Stimulated activated CD8-positive, alpha-beta memory T cell treated with anti-CD3 and anti-CD28 coated beads, Interleukin-4, amount 100 ng/mL, for 1 hour (primary cell): ENCODE results near the gene DKK3.

Experiments used
- DNase-seq, 2 donors: peaks; one replicate each; pipeline ENCODE4 v3.0.0-alpha.2; 2020; ENCODE audit warnings: low read depth in 2 of 2, low spot score in 1 of 2

Gene DKK3

DNA sequence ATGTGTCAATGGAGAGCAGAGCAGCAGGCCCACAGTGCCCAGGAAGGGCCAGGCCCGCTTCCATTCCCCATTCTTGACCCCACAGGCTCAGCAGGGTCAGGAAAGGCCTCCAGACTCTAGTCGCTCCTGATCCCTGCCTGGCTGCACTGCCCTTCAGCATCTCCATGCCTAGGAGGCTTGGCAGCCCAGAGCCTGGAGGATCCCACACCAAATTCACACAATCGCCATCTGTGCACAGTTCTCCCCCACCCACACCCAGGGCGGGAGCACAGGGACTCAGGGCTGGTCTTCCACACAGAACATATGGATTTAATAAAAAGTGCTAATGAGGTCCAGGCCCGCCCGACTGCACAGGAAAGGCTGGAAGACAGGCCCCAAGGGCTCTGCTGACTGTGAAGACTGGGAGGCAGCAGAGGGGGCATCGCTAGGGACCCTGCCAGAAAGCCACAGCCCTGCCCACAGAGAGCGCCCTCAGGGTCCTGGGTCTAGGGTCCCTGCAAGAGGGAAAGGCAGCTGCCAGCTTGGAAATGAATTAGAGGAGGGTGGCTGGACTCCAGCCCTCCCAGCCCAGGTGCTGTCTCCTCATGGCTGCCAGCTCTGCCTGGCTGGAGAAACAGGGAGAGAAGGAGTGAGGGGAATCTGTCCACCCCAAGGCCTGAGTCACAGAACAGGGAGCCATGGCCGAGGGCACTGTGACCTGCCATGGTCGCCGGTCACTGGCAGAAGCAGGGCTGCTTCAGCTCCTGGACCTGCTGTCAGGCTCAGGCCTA lies 39.7 kb downstream of the DKK3 start:
- no peak for DNase-seq

DNA sequence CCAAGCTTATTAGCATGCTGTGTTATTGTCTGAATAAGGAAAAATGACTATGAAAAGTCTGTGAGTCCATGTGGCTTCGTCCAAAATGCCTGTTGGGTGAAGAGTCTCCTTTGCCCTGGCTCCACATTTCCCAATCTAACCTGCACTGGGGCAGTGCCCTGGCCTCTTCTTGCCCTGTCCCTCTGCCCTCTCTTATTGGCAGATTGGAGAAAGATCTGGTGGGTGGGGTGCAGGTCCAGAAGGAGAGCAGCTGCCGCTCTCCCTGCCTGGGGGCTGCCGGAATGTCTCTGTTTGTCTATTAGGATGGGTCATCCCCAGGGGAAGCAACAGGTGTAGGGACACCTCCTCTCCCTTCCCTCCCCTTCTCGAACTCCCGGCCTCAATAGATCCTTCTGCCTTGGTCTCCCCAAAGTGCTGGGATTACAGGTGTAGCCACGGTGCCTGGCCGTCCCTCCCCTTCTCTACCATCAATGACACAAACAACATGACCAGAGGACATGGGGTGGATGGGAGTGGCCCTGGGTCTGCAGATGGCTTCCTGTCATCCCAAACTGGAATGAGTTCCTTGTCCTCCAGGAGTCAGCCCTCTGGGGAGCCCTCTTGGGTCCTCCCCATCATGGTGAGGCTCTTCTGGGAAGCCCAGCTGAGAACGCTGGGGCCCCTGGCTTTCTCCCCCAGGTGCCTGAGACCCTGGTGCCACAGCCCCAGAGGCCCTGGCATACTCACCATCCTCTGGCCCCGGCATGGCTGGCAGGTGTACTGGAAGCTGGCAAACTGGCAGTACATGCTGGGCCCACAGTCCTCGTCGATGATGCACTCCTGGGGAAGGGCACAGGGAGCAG lies 40.5 kb downstream of the DKK3 start:
- no peak for DNase-seq

DNA sequence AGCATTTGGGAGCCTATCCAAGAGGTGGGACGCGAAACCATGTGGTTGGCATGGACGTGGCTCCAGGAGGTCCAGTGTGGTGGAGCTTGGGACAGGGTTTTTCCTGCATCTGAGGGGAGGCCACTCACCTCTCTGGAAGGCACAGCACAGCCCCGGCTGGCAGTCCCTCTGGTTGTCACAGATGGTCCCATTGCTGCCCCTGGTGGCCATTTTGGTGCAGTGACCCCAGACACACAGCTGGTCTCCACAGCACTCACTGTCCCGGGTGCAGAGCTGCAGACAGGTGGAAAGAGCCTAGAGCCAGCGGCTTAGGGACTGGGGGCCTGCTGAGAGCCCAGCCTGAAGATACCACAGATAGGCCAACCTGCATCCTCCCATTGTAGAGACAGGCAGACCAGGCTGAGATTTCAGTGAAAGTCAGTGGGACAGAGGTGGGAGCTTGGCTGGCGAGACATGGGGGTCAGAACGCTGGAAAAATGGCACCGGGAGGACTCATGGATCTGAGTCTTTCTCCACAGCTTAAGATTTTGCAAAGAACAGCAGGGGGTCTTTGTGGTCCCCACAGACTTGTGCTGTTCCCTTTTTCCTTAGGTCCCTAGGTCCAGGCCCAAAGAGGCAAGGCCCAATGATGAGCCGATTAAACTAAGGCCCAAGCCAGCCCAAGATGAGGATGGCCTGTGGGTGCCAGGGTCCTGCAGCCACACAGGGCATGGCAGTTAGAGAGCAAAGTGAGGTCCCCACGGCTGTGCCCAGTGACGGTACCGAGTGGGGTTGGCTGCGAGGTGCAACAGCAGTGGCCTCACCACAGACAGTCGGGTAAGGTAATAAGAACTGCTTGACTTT lies 41.4 kb downstream of the DKK3 start:
- peak; percentile 20 to 29 for DNase-seq

DNA sequence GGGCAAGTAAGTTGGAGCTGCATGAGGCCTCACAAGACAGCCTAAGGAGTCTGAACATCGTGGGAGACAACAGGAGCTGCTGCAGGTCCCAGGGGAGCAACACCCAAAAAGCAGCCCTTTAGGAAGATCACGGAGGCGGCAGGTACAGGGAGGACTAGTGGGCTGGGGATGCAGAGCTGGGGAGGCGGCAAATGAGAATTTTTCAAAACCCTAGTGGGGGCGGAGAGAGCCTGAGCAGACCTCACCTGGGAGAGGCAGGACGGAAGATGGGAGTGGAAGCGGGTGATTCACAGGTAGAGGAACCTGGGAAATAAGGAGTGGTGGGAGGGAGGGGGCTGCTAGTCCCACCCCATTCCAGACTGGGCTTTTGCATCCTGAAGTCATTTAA lies 42.1 kb downstream of the DKK3 start:
- no peak for DNase-seq

DNA sequence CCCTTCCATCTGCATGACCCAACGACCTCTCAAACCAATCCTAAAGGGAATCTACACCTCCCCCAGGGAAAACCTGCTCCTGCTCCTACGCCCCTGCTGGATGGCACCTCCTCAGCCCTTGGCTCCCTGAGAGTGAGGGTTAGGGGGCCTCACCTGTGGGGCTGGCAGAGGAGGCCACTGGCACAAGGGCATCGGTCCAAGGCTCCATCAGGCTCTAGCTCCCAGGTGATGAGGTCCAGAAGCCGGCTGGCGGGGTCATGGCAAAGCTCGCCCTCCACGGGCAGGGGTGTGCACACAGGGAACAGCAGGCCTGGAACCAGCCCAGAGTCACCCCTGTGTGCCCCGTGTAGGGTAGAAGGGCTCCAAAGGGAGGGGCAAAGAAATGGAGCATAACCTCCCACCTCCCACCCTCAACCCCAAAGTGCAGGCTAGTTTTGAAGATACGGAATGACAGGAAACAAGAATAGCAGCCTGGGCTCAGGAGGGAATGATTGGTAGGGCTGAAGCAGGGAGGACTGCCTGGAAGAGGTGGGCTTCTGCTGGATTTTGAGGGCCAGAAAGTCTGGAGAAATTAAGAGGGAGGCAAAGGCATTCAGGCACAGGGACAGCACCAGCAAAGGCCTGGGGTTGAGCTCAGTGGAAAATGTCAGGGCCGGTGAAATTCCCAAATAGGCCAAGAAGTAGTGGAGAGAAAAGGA lies 42.6 kb downstream of the DKK3 start:
- DNase-seq, result no peak

DNA sequence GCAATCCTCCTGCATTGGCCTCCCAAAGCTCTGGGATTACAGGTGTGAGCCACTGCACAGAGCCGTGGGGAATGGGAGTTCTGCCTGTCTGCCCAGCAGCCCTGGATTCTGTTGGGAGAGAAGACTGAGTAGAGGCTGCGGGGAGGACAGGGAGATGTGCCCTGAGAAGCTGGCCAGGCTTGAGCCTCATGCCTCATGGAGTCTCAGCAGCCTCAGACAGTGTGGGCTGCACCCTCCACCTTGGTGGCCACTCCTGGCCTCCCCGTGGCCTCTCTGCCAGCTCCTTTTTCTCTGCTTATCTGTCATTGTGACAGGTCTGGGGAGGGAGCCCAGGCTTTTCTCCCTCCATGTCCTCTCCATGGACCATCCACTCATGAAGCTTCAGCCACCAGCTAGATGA lies 43.2 kb downstream of the DKK3 start:
- no peak for DNase-seq

DNA sequence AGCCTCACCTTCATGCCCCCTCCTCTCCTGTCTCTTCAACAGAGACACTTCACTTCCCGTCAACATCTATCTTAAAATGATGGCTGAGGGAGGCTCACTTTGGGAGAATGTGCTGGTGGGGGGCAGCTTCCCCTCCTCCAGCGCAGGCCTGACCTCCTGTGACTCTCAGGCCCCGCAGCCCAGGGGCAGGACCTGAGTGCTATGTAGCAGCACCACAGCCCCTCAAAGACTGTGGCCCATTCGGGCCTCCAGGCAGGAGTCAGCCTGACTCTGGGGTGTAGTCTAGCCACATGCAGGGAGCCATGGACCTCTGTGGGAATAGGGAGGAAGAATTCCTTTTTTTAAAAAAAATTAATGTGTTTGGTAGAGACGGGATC lies 43.7 kb downstream of the DKK3 start:
- DNase-seq, result no peak

DNA sequence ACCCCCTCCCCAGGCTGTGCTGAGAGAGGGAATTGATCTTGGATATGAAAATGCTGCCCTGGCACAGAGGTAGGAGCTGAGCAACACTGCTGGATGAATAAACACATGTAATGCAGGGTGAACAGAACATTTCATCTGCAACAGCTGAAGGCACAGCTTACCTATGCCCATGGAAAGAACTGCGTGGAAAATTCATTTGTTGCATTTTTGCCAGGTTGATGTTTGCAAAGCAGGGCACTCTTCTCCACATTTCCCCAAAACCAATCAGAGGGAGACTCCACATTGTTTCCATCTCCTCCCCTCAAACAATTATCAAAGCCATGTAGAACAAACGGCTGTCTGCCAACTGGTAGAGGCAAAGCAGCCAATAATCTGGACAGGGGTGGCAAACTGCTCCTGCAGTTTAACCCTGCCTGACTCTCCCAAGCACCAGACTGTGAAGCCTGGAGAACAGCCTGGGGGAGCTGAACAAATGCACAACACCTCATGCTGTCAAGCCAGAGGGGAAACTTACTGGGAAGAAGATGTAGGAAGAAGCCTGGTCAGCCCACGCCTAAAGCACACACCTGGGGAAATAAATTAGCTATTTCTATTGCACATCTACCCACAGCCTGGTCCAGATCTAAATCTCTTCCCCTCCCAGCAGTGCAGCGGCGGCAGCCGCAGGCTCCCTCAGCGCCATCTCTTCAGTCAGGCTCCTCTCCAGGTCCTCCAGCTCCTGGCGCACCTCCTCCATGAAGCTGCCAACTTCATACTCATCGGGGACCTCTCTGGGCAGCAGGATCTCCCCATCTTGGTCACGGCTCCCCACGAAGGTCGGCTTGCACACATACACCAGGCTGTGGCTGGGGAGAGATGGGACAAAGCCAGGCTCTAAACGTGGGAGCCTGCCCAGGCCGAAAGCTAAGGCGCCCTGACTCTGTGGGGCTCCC lies 44.3 kb downstream of the DKK3 start:
- DNase-seq, result no peak

DNA sequence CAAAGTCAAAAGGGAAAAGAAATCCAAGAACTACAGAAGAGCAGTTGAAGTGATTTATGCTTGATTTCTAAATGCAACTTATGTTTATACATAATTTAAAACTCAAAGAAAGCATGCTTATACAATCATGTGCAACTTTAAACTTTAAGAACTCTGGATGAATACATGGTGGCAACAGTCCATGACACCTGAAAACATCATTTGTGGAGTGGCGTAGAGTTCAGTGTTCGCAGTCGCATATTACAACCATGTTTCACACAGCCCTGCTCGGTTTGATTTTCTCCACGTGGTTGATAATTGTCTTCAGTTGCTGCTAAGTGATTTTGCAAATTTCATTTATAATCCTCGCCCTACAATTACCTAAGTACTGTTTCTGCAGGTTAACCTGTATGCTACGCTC lies 45.4 kb downstream of the DKK3 start:
- no peak for DNase-seq

DNA sequence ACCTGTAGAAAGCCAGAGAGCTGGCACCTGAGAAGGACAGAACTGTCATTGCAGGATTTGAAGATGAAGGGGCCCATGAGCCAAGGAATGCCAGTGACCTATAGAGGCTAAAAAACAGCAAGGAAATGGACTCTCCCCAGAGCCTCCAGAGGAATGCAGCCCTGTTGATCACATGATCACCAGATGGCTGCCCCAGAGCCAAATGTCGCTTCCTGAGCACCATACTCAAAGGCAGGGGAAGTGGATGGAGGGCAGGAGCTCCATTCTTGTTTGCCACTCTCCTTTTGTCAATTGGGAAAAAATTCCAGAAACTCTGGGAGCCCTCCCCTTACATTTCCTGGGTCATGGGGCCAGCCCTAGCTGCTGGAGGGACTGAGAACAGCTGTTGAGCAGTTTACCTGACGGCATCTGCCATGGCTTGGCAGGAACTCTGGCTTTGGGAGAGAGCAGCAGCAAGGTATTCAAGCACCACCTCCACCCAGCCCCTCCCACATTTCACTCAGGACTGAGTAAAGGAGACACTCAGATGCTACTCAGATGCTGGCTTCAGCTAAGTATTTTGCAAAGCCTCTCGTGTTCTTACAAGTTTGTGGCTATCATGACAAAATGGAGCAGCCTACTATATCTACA lies 46.9 kb downstream of the DKK3 start:
- DNase-seq, result no peak

DNA sequence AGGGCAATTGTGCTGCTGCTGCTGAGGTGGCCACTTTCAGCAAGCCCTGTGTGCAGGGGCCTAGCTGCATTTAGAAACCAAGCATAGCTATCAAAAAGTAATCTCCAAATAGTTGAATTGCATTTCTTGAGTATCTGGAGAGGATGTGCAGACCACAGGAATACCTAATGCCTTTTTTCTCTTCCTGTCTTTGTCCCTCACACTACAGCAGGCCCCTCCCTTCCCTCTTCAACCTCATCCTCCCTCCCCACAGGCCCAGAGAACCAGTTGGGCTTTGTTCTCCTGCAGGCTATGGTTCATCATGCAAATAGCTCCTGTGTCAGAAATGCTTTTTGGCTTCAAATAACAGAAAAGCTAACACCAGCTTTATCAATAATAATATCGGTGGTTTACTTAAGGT lies 47.7 kb downstream of the DKK3 start:
- DNase-seq, result no peak

DNA sequence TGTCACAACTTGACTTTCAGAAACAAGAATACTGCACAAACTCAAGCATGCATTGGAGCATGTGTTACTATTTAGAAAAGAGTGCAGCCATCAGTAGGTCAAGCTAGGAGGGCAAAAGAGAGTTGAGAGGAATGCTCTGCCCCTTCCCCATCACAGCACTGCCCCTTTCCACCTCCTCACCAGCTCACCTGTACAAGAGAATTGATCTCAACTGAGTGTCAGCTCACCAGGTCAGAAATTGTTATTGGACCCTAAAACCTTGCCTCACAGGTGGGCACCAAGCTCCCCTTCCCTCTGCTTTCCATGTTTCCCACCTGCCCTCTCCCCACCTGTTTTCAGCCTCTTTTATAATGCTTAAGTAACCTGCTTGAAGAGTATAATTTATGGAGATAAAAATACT lies 48.8 kb downstream of the DKK3 start:
- no peak for DNase-seq

DNA sequence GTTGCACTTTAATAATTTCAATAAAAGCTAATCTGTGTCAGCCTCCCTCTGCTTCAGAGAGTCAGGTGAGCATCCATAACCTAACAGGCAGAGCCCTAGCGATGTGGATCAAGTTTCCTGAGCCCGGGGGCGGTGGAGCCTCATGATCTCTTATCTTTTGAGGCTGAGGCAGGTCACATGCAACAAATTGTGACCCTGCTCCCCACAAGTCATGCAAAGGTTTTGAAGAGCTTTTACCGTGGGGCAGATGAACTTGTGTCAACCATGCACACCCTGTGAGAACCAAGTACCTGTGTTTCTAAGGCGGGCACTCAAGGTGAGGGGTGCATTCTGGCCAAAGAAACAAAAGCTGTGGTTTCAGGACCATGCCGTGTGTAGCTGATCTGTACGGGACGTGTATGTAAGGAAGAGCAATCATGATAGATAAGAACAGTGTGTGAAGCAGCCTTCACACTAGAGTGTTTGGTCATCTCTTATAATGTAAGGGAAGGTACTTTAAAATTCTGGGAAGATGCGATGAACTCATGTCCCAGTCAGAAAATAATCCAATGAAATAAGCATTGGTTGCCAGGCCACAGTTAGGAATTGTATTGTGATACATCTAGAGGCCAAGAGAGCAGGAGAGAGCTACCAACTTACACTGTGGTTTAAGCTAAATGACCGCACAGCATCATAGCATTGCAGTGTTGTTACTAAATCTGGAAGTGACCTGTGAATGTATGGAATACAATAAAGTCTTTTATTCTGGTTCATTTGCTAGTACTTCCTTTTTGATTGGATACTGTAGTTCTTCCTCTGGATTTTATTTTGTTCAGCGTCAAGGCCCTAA lies 49.8 kb downstream of the DKK3 start:
- no peak for DNase-seq

DNA sequence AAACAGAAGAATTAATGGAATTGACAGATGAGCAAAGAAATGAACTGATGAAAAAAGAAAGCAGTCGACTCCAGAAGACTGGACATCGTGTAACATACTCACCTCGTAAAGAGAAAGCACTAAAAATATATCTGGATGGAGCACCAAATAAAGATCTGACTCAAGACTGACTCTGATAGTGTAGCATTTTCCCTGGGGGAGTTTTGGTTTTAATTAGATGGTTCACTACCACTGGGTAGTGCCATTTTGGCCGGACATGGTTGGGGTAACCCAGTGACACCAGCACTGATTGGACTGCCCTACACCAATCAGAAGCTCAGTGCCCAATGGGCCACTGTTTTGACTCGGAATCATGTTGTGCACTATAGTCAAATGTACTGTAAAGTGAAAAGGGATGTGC lies 52.4 kb downstream of the DKK3 start:
- DNase-seq, result no peak

DNA sequence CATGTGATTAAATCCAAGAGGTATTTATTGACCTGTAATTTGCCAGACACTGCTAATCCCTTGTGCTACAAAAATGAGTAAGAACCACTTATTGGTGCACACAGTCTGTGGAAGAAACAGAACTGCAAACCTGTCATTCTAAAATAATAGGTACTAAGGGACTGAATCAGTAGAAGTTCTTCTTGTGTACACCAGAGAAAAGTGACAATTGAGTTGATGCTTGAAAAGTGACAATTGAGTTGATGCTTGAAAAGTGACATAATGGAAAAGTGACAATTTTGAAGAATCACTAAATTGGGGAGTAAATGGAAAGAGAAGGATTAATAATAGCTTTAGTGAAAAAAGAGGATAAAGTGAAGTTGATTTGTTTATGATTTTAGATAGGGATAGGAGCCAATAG lies 56.4 kb downstream of the DKK3 start:
- DNase-seq, result no peak

DNA sequence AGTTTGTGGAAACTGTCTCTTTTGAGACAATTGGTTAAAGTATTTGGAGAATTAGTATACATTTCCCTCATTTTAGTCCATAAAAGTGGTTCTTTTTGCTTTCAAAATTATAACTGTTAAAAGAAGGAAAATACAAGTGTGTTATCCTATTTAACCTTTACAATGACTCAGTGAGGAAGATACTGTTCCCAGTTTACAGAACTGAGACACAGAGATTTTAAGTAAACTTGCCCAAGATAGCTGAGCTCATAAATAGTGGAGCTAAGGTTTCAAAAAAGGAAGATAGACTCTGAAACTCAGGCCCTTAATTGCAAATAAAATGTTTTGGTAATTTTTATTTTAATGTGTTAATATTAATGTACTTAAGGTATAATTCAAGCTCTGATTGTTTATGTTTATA lies 58.9 kb downstream of the DKK3 start:
- DNase-seq, result no peak

DNA sequence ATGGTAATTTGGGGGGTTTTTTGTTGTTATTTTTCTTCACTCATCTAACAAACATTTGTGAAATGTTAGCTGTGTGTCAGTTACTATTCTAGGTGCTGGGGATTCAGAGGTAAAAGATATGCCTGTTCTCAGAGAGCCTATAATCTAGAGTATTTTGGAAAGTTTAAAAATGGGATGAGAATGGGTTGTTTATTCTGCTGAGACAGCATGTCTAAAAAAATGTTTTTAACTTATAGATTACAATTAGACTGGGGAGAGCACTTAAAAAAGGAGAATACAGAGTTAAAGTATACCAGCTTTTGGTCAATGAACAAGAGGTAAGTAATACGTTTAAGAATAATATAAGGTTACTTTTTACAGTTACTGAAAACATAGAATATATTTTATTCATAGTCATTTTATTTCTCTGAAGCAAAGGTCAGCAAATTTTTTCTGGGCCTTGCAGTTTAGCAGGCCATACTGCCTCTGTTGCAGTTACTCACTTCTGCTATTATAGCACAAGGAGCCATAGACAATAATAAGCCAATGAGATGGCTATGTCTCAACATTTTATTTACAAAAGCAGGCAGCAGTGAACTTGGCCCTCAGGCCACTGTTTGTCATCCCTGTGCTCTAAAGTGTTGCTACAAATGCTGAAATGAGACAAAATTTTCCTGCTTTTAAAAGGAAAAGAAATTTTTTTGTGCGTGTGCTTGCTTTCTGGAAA lies 60.0 kb downstream of the DKK3 start:
- DNase-seq, result no peak

DNA sequence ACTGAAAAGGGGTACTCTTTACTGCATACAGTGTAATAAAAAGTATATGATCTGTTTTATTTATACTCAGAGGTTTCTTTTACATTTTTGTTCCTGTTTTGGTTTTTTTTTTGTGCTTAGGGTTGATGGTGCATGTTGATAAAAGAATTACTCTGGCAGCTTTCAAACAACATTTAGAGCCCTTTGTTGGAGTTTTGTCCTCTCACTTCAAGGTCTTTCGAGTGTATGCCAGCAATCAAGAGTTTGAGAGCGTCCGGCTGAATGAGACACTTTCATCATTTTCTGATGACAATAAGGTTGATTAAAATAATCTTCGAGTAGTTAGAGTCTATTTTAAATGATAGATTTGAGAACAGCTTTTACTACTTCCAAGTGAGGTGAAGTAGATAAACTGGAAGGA lies 60.6 kb downstream of the DKK3 start:
- no peak for DNase-seq
